SH-SY5Y (cell line): Measurements from ENCODE around the gene HIVEP1.

Experiments
- GATA2 ChIP-seq: IDR thresholded peaks from 2 replicates; pipeline ENCODE4 v1.6.1; 2011; ENCODE audit warnings: mild to moderate bottlenecking, low read depth, low read length
- GATA3 ChIP-seq: IDR thresholded peaks from 2 replicates; pipeline ENCODE4 v1.6.1; 2011; ENCODE audit warnings: low read depth, mild to moderate bottlenecking, low read length, moderate library complexity

DNA sequence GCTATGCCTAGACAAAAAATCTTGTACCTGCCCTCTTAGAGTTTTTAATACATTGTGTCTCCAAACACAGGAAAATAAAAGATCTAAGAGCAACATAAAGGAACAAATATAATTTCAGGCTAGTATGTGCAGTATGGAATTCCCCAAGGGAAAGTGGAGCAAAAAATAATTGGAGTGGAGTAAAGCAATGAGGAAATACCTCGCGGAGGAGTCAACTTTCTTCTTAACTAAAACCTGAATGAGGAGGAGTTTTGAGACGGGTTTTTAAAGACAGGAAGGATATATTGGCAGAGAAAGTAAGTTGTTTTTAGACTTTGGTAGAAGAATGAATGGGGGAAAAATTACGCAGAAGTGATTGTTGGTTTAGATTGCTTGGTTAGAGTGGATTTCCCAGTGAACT is 14.0 kb downstream of the HIVEP1 start:
- TF ChIP-seq GATA3 (no peak), GATA2 (no peak)
